Mesendoderm (in vitro differentiated cells): ENCODE results near the gene WASF2.

Experiments
- DNase-seq: peaks from one replicate; pipeline ENCODE4 v3.0.0; 2013
- H2AK5ac ChIP-seq: 2 replicates; pipeline ENCODE4 v1.6.1; 2013; ENCODE audit warnings: low read length, inconsistent platforms
- H2BK120ac ChIP-seq: 2 replicates; pipeline ENCODE4 v1.6.1; 2013; ENCODE audit warnings: low read depth, mild to moderate bottlenecking, low read length, moderate library complexity, mixed read lengths
- H2BK15ac ChIP-seq: replicated peaks from 2 replicates; pipeline ENCODE4 v1.6.1; 2013; ENCODE audit warnings: low read depth, mild to moderate bottlenecking, moderate library complexity
- H2BK5ac ChIP-seq: 2 replicates; pipeline ENCODE4 v1.6.1; 2013; ENCODE audit warnings: low read length, inconsistent platforms
- H3K18ac ChIP-seq: 2 replicates; pipeline ENCODE4 v1.6.1; 2013; ENCODE audit warnings: mild to moderate bottlenecking, low read length, mixed read lengths
- H3K23ac ChIP-seq: one replicate; pipeline ENCODE4 v1.6.1; 2013; ENCODE audit warnings: low read length
- H3K27ac ChIP-seq: 2 replicates; pipeline ENCODE4 v1.5.1; 2013; ENCODE audit warnings: low read depth, mild to moderate bottlenecking, inconsistent platforms, low read length, moderate library complexity
- H3K27me3 ChIP-seq: 2 replicates; pipeline ENCODE4 v1.6.1; 2013; ENCODE audit warnings: low read length, control low read depth, mild to moderate bottlenecking, inconsistent platforms; ENCODE audit not compliant: insufficient read depth, poor library complexity
- H3K36me3 ChIP-seq: 2 replicates; pipeline ENCODE4 v1.6.1; 2013; ENCODE audit warnings: low read length, inconsistent platforms; ENCODE audit not compliant: control insufficient read depth, insufficient read depth
- H3K4ac ChIP-seq: one replicate; pipeline ENCODE4 v1.6.1; 2013; ENCODE audit warnings: low read depth, mild to moderate bottlenecking, low read length, moderate library complexity
- H3K4me1 ChIP-seq: 2 replicates; pipeline ENCODE4 v1.6.1; 2013; ENCODE audit warnings: low read depth, low read length, inconsistent platforms; ENCODE audit not compliant: control insufficient read depth
- H3K4me2 ChIP-seq: 2 replicates; pipeline ENCODE4 v1.6.1; 2013; ENCODE audit warnings: low read length
- H3K4me3 ChIP-seq: 2 replicates; pipeline ENCODE4 v1.5.1; 2013; ENCODE audit warnings: mild to moderate bottlenecking, low read length
- H3K56ac ChIP-seq: one replicate; pipeline ENCODE4 v1.6.1; 2013; ENCODE audit warnings: low read length
- H3K79me1 ChIP-seq: 2 replicates; pipeline ENCODE4 v1.6.1; 2013; ENCODE audit warnings: low read length, inconsistent platforms
- H3K79me2 ChIP-seq: 2 replicates; pipeline ENCODE4 v1.6.1; 2013; ENCODE audit warnings: mild to moderate bottlenecking, low read length; ENCODE audit not compliant: control insufficient read depth, insufficient read depth
- H3K9ac ChIP-seq: 2 replicates; pipeline ENCODE4 v1.6.1; 2013; ENCODE audit warnings: low read length, inconsistent platforms
- H4K5ac ChIP-seq: one replicate; pipeline ENCODE4 v1.6.1; 2013; ENCODE audit warnings: low read length
- H4K8ac ChIP-seq: one replicate; pipeline ENCODE4 v1.6.1; 2013; ENCODE audit warnings: low read depth, mild to moderate bottlenecking, control low read depth, low read length, moderate library complexity
- WGBS: extraction: QIAGEN DNeasy Blood & Tissue Kit; methylation state at CpG from one replicate; pipeline ENCODE4 v1.1.7; 2013; ENCODE audit warnings: low lambda C conversion rate, missing lambda C conversion rate; ENCODE audit not compliant: insufficient coverage; ENCODE audit errors: extremely low coverage; 5-methylcytosine and 5-hydroxymethylcytosine counted together

WASF2 gene

DNA sequence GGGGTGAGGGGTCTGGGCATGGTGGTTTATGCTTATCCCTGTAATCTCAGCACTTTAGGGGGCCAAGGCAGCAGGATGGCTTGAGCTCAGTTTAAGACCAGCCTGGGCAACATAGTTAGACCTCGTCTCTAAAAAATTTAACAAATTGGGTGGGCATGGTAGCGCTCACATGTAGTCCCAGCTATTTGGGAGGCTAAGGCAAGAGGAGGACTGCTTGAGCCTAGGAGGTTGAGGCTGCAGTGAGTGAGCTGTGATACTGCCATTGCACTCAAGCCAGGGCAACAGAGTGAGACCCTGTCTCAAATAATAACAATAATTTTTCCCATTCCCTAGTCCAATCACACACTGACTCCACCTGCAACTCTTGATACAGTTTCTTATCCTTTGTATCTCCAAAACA is 6.3 kb downstream of the WASF2 start:
- Histone ChIP-seq H2BK5ac (no peak overlapping the region), H2AK5ac (no peak overlapping the region), H3K79me1 (peaks cover 8% of the 10 kb centered on the region), H3K18ac (no peak overlapping the region), H3K4ac (no peak overlapping the region), H3K27me3 (no peaks in the 10 kb centered on the region), H2BK15ac (no peak overlapping the region), H3K4me3 (no peak overlapping the region), H3K9ac (no peak overlapping the region), H4K8ac (no peak overlapping the region), H2BK120ac (no peak overlapping the region), H4K5ac (no peak overlapping the region), H3K23ac (no peak overlapping the region), H3K79me2 (peaks cover 30% of the 10 kb centered on the region), H3K27ac (no peak overlapping the region), H3K56ac (no peak overlapping the region), H3K36me3 (no peaks in the 10 kb centered on the region), H3K4me2 (no peak overlapping the region), H3K4me1 (peaks cover 5% of the 10 kb centered on the region)
- DNase-seq, result no peak
- no CpG with 5 or more reads among the region's 2 CpGs for WGBS

DNA sequence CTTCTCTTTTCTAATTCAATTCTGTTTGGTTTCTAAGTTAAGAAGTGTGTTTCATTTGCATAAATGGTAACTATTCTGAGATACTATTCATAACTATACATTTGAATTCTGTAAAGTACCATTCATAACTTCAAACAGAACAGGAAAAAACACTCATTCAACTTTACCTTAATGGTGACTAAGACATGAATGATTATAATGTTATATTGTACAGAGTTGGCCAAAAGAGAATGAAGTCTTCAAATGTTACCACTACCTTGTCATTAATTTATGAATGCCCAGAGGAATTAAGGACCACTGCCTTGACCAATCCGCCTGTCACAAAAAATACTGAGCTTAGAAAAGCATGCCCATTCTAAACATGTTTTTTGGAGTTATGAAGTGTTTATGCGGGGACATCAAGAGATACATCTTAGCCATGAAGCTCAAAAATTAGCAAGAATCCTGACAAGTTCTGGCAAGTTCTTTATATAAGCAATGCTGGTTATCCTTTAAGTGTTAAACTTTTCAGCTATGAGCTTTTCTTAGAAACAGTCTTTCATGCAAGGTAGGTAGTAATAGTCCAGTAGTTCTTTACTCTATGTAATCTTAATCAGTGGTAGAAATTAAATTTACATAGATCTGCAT is 7.9 kb downstream of the WASF2 start:
- Histone ChIP-seq H3K27ac (no peak overlapping the region), H2BK120ac (no peak overlapping the region), H3K4me2 (no peak overlapping the region), H3K56ac (no peak overlapping the region), H3K36me3 (no peaks in the 10 kb centered on the region), H4K8ac (no peak overlapping the region), H2BK5ac (no peak overlapping the region), H3K9ac (no peak overlapping the region), H4K5ac (no peak overlapping the region), H3K79me2 (peaks cover 21% of the 10 kb centered on the region), H3K4ac (no peak overlapping the region), H3K79me1 (peaks cover 5% of the 10 kb centered on the region), H3K27me3 (no peaks in the 10 kb centered on the region), H2BK15ac (no peak overlapping the region), H3K18ac (no peak overlapping the region), H2AK5ac (no peak overlapping the region), H3K4me3 (no peak overlapping the region), H3K4me1 (no peaks in the 10 kb centered on the region), H3K23ac (no peak overlapping the region)
- no CpG with 5 or more reads among the region's 2 CpGs for WGBS
- no peak for DNase-seq

DNA sequence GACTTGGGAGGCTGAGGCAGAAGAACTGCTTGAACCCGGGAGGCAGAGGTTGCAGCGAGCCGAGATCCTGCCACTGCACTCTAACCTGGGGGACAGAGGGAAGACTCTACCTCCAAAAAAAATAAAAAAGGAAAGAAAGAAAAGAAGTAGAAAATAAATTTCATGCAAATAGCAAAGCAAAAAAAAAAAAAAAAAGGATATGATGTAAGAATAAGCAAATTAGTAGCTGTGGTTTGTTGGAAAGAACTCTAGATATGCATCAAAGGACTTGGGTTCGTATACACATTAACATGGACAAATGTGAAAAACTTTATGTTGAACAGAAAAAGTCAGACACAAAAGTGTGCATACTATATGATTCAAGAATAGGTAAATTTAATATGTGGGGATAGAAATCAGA is 11.9 kb downstream of the WASF2 start:
- H3K27me3 ChIP-seq, result no peaks in the 10 kb centered on the region
- no peak overlapping the region for H3K9ac ChIP-seq
- H2AK5ac ChIP-seq, result no peak overlapping the region
- H3K79me2 ChIP-seq, result peaks cover 21% of the 10 kb centered on the region
- H3K27ac ChIP-seq, result no peak overlapping the region
- no peaks in the 10 kb centered on the region for H3K4me1 ChIP-seq
- H3K36me3 ChIP-seq, result no peaks in the 10 kb centered on the region
- no peak overlapping the region for H3K4me2 ChIP-seq
- no peak overlapping the region for H2BK15ac ChIP-seq
- WGBS, result no CpG with 5 or more reads among the region's 4 CpGs
- no peak overlapping the region for H4K5ac ChIP-seq
- peaks cover 16% of the 10 kb centered on the region for H3K79me1 ChIP-seq
- H2BK120ac ChIP-seq, result no peak overlapping the region
- H3K23ac ChIP-seq, result no peak overlapping the region
- no peak overlapping the region for H3K4ac ChIP-seq
- no peak overlapping the region for H4K8ac ChIP-seq
- H2BK5ac ChIP-seq, result no peak overlapping the region
- no peak overlapping the region for H3K56ac ChIP-seq
- H3K4me3 ChIP-seq, result no peak overlapping the region
- no peak overlapping the region for H3K18ac ChIP-seq
- DNase-seq, result no peak

DNA sequence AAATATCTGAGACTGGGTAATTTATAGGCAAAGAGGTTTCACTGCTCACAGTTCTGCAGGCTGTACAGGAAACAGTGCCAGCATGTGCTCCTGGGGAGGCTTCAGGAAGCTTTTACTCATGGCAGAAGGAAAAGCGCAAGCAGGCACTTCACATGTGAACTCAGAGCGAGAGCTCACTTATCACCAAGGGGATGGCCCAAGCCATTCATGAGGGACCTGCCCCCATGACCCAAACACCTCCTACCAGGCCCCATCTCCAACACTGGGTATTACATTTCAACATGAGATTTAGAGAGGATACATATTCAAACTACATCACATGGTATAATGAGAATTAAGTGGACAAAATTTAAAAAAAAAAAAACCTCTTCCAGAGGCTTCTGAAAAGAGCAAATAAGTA is 13.7 kb downstream of the WASF2 start:
- no peak overlapping the region for H4K5ac ChIP-seq
- H2BK15ac ChIP-seq, result no peak overlapping the region
- peak; percentile 21 for DNase-seq
- no peak overlapping the region for H3K4me2 ChIP-seq
- H3K27ac ChIP-seq, result no peak overlapping the region
- no peak overlapping the region for H3K4ac ChIP-seq
- no peak overlapping the region for H2BK5ac ChIP-seq
- no peaks in the 10 kb centered on the region for H3K4me1 ChIP-seq
- no peak overlapping the region for H3K9ac ChIP-seq
- H2BK120ac ChIP-seq, result no peak overlapping the region
- no peak overlapping the region for H3K23ac ChIP-seq
- no peak overlapping the region for H4K8ac ChIP-seq
- no CpG with 5 or more reads among the region's 2 CpGs for WGBS
- H3K27me3 ChIP-seq, result no peaks in the 10 kb centered on the region
- H3K56ac ChIP-seq, result no peak overlapping the region
- H3K36me3 ChIP-seq, result no peaks in the 10 kb centered on the region
- peaks cover 24% of the 10 kb centered on the region for H3K79me2 ChIP-seq
- H2AK5ac ChIP-seq, result no peak overlapping the region
- H3K79me1 ChIP-seq, result peaks cover 16% of the 10 kb centered on the region
- H3K4me3 ChIP-seq, result no peak overlapping the region
- H3K18ac ChIP-seq, result no peak overlapping the region

DNA sequence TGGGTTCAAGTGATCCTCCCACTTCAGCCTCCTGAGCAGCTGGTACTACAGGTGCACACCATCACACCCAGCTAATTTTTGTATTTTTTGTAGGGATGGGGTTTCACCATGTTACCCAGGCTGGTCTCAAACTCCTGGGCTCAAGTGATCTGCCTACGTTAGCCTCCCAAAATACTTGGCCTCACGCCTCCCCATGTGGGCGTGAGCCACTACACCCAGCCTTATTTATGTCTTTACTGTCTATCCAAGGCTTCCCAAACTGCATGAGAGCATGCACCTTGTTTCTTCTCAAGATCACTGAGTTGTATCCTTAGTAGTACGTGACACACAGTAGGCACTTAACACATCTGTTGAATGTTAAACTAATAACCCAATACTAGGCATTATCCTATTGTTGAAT is 14.2 kb downstream of the WASF2 start:
- Histone ChIP-seq H2AK5ac (no peak overlapping the region), H3K27me3 (no peaks in the 10 kb centered on the region), H2BK15ac (no peak overlapping the region), H3K4me3 (no peak overlapping the region), H3K56ac (no peak overlapping the region), H3K79me1 (peaks cover 17% of the 10 kb centered on the region), H3K4ac (no peak overlapping the region), H3K9ac (no peak overlapping the region), H3K79me2 (peaks cover 26% of the 10 kb centered on the region), H3K36me3 (no peaks in the 10 kb centered on the region), H2BK5ac (no peak overlapping the region), H2BK120ac (no peak overlapping the region), H4K5ac (no peak overlapping the region), H3K27ac (no peak overlapping the region), H3K18ac (no peak overlapping the region), H3K4me2 (no peak overlapping the region), H4K8ac (no peak overlapping the region), H3K23ac (no peak overlapping the region), H3K4me1 (no peaks in the 10 kb centered on the region)
- no CpG with 5 or more reads among the region's 4 CpGs for WGBS
- DNase-seq, result no peak

GRCh38 chr1:27473755-27474154 is 16.2 kb downstream of the WASF2 start:
- no peaks in the 10 kb centered on the region for H3K4me1 ChIP-seq
- H4K5ac ChIP-seq, result no peak overlapping the region
- no peak overlapping the region for H3K23ac ChIP-seq
- no peak overlapping the region for H2BK120ac ChIP-seq
- H2BK5ac ChIP-seq, result no peak overlapping the region
- H3K36me3 ChIP-seq, result no peaks in the 10 kb centered on the region
- DNase-seq, result no peak
- H4K8ac ChIP-seq, result no peak overlapping the region
- peaks cover 21% of the 10 kb centered on the region for H3K79me1 ChIP-seq
- no peak overlapping the region for H3K4me3 ChIP-seq
- no peak overlapping the region for H3K18ac ChIP-seq
- H3K4ac ChIP-seq, result no peak overlapping the region
- no peak overlapping the region for H3K27ac ChIP-seq
- H2BK15ac ChIP-seq, result no peak overlapping the region
- no peak overlapping the region for H3K9ac ChIP-seq
- WGBS, result no CpG with 5 or more reads among the region's 7 CpGs
- H3K4me2 ChIP-seq, result no peak overlapping the region
- peaks cover 28% of the 10 kb centered on the region for H3K79me2 ChIP-seq
- no peak overlapping the region for H3K56ac ChIP-seq
- H2AK5ac ChIP-seq, result no peak overlapping the region
- H3K27me3 ChIP-seq, result no peaks in the 10 kb centered on the region
